IMR-90 (cell line): ENCODE measurements around the gene PRKACG. TPM values are rescaled to one million over a fixed set of nuclear protein-coding genes. Genes with fewer than 3 reads are reported as not detected.

ENCODE experiments used
- ATAC-seq: fragments of 200-7000 bp; cut with Tn5 transposase; 2 replicates; pipeline ENCODE4 v1.9.1; 2020; ENCODE audit warnings: low read depth, mild to moderate bottlenecking, moderate library complexity
- BruUV-seq: library from RNA; stranded (reverse); fragments of 400-500 nt; replicated peaks from 2 replicates; lab custom pipeline; 2021; lab: Mats Ljungman, UMichigan
- CTCF ChIA-PET: fragments of 300-600 bp; formaldehyde crosslinking; extraction: SDS; loops from one replicate; lab custom pipeline; 2021; ENCODE audit warnings: antibody characterized with exemption; lab: Yijun Ruan, JAX
- POLR2A ChIA-PET: fragments of 300-600 bp; sonication (Branson Sonifier 250); formaldehyde crosslinking; loops from one replicate; lab custom pipeline; 2022; ENCODE audit warnings: antibody characterized with exemption; ENCODE audit not compliant: unreplicated experiment; lab: Charles Lee
- DNase-seq: peaks from one replicate; pipeline ENCODE4 v3.0.0; 2013
- H2AFZ ChIP-seq: replicated peaks from 2 replicates; pipeline ENCODE3; 2013; ENCODE audit warnings: low read length, mild to moderate bottlenecking; ENCODE audit not compliant: poor library complexity
- H2AK5ac ChIP-seq: 2 replicates; pipeline ENCODE4 v1.6.1; 2013; ENCODE audit warnings: low read depth, low read length, inconsistent platforms
- H2AK9ac ChIP-seq: replicated peaks from 2 replicates; pipeline ENCODE3; 2013; ENCODE audit warnings: mild to moderate bottlenecking, low read depth, low read length, moderate library complexity; ENCODE audit not compliant: poor library complexity
- H2BK120ac ChIP-seq: 2 replicates; pipeline ENCODE4 v1.6.1; 2013; ENCODE audit warnings: low read depth, low read length, inconsistent platforms
- H2BK15ac ChIP-seq: 3 replicates; pipeline ENCODE4 v1.6.1; 2013; ENCODE audit warnings: low read depth, low read length, inconsistent platforms
- H2BK20ac ChIP-seq: 2 replicates; pipeline ENCODE4 v1.6.1; 2013; ENCODE audit warnings: low read depth, mild to moderate bottlenecking, inconsistent platforms, low read length, moderate library complexity
- H2BK5ac ChIP-seq: 2 replicates; pipeline ENCODE4 v1.6.1; 2013; ENCODE audit warnings: mild to moderate bottlenecking, low read depth, low read length, inconsistent platforms; ENCODE audit not compliant: poor library complexity, severe bottlenecking
- H3K14ac ChIP-seq: replicated peaks from 2 replicates; pipeline ENCODE4 v1.6.1; 2013; ENCODE audit warnings: low read depth, low read length, inconsistent platforms
- H3K18ac ChIP-seq: 2 replicates; pipeline ENCODE4 v1.6.1; 2013; ENCODE audit warnings: low read depth, low read length, control low read depth
- H3K23ac ChIP-seq: 2 replicates; pipeline ENCODE4 v1.6.1; 2013; ENCODE audit warnings: low read depth, low read length, inconsistent platforms
- H3K27ac ChIP-seq: 2 replicates; pipeline ENCODE4 v1.5.1; 2013; ENCODE audit warnings: mild to moderate bottlenecking, control low read depth, low read length; ENCODE audit not compliant: insufficient read depth
- H3K27me3 ChIP-seq: 2 replicates; pipeline ENCODE4 v1.6.1; 2013; ENCODE audit warnings: low read length; ENCODE audit not compliant: control insufficient read depth, insufficient read depth
- H3K36me3 ChIP-seq: 2 replicates; pipeline ENCODE4 v1.6.1; 2013; ENCODE audit warnings: low read length, mixed read lengths; ENCODE audit not compliant: control insufficient read depth, insufficient read depth
- H3K4ac ChIP-seq: 2 replicates; pipeline ENCODE4 v1.6.1; 2013; ENCODE audit warnings: low read depth, low read length, inconsistent platforms
- H3K4me1 ChIP-seq: 2 replicates; pipeline ENCODE4 v1.6.1; 2013; ENCODE audit warnings: low read length, mixed read lengths; ENCODE audit not compliant: control insufficient read depth, insufficient read depth
- H3K4me2 ChIP-seq: 2 replicates; pipeline ENCODE4 v1.6.1; 2013; ENCODE audit warnings: low read depth, mild to moderate bottlenecking, control low read depth, low read length, moderate library complexity
- H3K4me3 ChIP-seq: 2 replicates; pipeline ENCODE4 v1.5.1; 2013; ENCODE audit warnings: low read depth, mild to moderate bottlenecking, control low read depth, low read length, moderate library complexity; ENCODE audit not compliant: insufficient read depth
- H3K56ac ChIP-seq: 2 replicates; pipeline ENCODE4 v1.6.1; 2013; ENCODE audit warnings: low read length, inconsistent platforms; ENCODE audit not compliant: insufficient read depth; ENCODE audit errors: extremely low read depth
- H3K79me1 ChIP-seq, 2 experiments: 2 replicates each; pipeline ENCODE4 v1.6.1; 2013; ENCODE audit warnings: low read length in 2 of 2, inconsistent platforms in 1 of 2, low read depth in 1 of 2
- H3K9ac ChIP-seq: 2 replicates; pipeline ENCODE4 v1.6.1; 2013; ENCODE audit warnings: low read depth, low read length, control low read depth
- H3K9me1 ChIP-seq: 2 replicates; pipeline ENCODE4 v1.6.1; 2013; ENCODE audit warnings: low read length, inconsistent platforms; ENCODE audit not compliant: insufficient read depth
- H3K9me3 ChIP-seq: 2 replicates; pipeline ENCODE4 v1.6.1; 2013; ENCODE audit warnings: low read length; ENCODE audit not compliant: control insufficient read depth, insufficient read depth
- H4K20me1 ChIP-seq: 2 replicates; pipeline ENCODE4 v1.6.1; 2013; ENCODE audit warnings: low read length, inconsistent platforms; ENCODE audit not compliant: insufficient read depth
- H4K5ac ChIP-seq: 2 replicates; pipeline ENCODE4 v1.6.1; 2013; ENCODE audit warnings: mild to moderate bottlenecking, low read depth, low read length, control low read depth
- H4K8ac ChIP-seq, 2 experiments: 2 replicates each; pipeline ENCODE4 v1.6.1; 2013; ENCODE audit warnings: low read depth in 2 of 2, low read length in 2 of 2, control low read depth in 1 of 2, inconsistent platforms in 1 of 2
- H4K91ac ChIP-seq: 2 replicates; pipeline ENCODE4 v1.6.1; 2013; ENCODE audit warnings: low read depth, low read length, inconsistent platforms; ENCODE audit not compliant: insufficient read depth
- BHLHE40 ChIP-seq: fragments of 150-350 bp; IDR thresholded peaks from 2 replicates; pipeline ENCODE4 v1.6.1; 2016; ENCODE audit warnings: mild to moderate bottlenecking, low read depth, low read length
- CHD1 ChIP-seq: IDR thresholded peaks from 2 replicates; pipeline ENCODE4 v1.6.1; 2012; ENCODE audit warnings: low read depth, low read length, improper control_type of control experiment
- CTCF ChIP-seq: conservative IDR thresholded peaks from 2 replicates; pipeline ENCODE4 v1.5.1; 2012; ENCODE audit warnings: mild to moderate bottlenecking, low read depth, low read length, improper control_type of control experiment
- ELK1 ChIP-seq: fragments of 150-350 bp; IDR thresholded peaks from 2 replicates; pipeline ENCODE4 v1.6.1; 2016; ENCODE audit warnings: low read depth, mild to moderate bottlenecking, low read length, moderate library complexity, borderline replicate concordance
- FOS ChIP-seq: fragments of 150-350 bp; IDR thresholded peaks from 2 replicates; pipeline ENCODE4 v1.6.1; 2016; ENCODE audit warnings: low read depth, low read length
- MAFK ChIP-seq: IDR thresholded peaks from 2 replicates; pipeline ENCODE4 v1.6.1; 2012; ENCODE audit warnings: low read depth, low read length, improper control_type of control experiment
- MAZ ChIP-seq: IDR thresholded peaks from 2 replicates; pipeline ENCODE4 v1.6.1; 2012; ENCODE audit warnings: low read depth, mild to moderate bottlenecking, low read length, improper control_type of control experiment, moderate library complexity, borderline replicate concordance
- MXI1 ChIP-seq: IDR thresholded peaks from 2 replicates; pipeline ENCODE4 v1.6.1; 2012; ENCODE audit warnings: low read depth, mild to moderate bottlenecking, low read length, moderate library complexity, borderline replicate concordance
- NFE2L2 ChIP-seq: fragments of 150-350 bp; IDR thresholded peaks from 2 replicates; pipeline ENCODE4 v1.6.1; 2016; ENCODE audit warnings: low read depth, mild to moderate bottlenecking, low read length
- RCOR1 ChIP-seq: IDR thresholded peaks from 2 replicates; pipeline ENCODE4 v1.6.1; 2012; ENCODE audit warnings: mild to moderate bottlenecking, low read length, improper control_type of control experiment; ENCODE audit not compliant: insufficient replicate concordance
- RFX5 ChIP-seq: IDR thresholded peaks from 2 replicates; pipeline ENCODE4 v1.8.0; 2012; ENCODE audit warnings: low read depth, mild to moderate bottlenecking, low read length, moderate library complexity
- SMC3 ChIP-seq: fragments of 150-350 bp; IDR thresholded peaks from 2 replicates; pipeline ENCODE4 v1.6.1; 2016; ENCODE audit warnings: low read depth, mild to moderate bottlenecking, antibody characterized with exemption, low read length, moderate library complexity
- USF2 ChIP-seq: fragments of 150-350 bp; IDR thresholded peaks from 2 replicates; pipeline ENCODE4 v1.6.1; 2017; ENCODE audit warnings: mild to moderate bottlenecking, antibody characterized with exemption, low read length, low read depth
- WGBS, 2 experiments: methylation state at CpG; one replicate each; pipeline versions ENCODE4 v1.1.5 to v1.1.7; 2013; ENCODE audit warnings: missing lambda C conversion rate in 2 of 2; ENCODE audit not compliant: insufficient read length in 1 of 2; ENCODE audit errors: extremely low coverage in 2 of 2; 5-methylcytosine and 5-hydroxymethylcytosine counted together
- dilution Hi-C: fragments of 300-500 bp; cut with HindIII; formaldehyde crosslinking; loops from one replicate; pipeline ENCODE4 v1.14.3; 2018; ENCODE audit warnings: low sequenced_read_pairs; ENCODE audit not compliant: unreplicated experiment
- in situ Hi-C: fragments of 300-500 bp; cut with MboI; formaldehyde crosslinking; loops from 3 replicates; pipeline ENCODE4 v1.14.3; 2019; ENCODE audit warnings: low sequenced_read_pairs, inconsistent platforms, mixed read lengths
- intact Hi-C: fragments of 100-400 bp; cut with micrococcal nuclease; formaldehyde crosslinking; loops from 2 replicates; pipeline ENCODE4 v1.10.0; 2022
- polyA plus RNA-seq, 3 experiments: library from polyadenylated mRNA; depleted of rRNA; stranded (reverse); fragments of >200 nt; gene quantifications; 2 replicates each; pipeline ENCODE4 v1.2.3, GENCODE V29; 2012; ENCODE audit warnings: low replicate concordance in 1 of 3
- total RNA-seq: library from RNA; depleted of rRNA; stranded (reverse); fragments of >200 nt; gene quantifications from 2 replicates; pipeline ENCODE4 v1.2.3, GENCODE V29; 2012

PRKACG gene
- total and polyA plus RNA-seq, 2 of the 4 experiments (the other 2 are of a cell fraction): not detected

- POLR2A ChIA-PET: no interaction called here
- dilution Hi-C loops: no loop called here
Measured at GRCh38 chr9:69045821-69046220, 31.9 kb upstream of the PRKACG start.

More at GRCh38 chr9:69045821-69046220, 31.9 kb upstream of the PRKACG start:
- no peak overlapping the region for H3K4me3 ChIP-seq
- no peak overlapping the region for H2BK15ac ChIP-seq
- TF ChIP-seq RCOR1 (no peak), MXI1 (no peak), BHLHE40 (no peak), CTCF (no peak), MAZ (no peak), ELK1 (no peak), SMC3 (no peak), MAFK (no peak), NFE2L2 (no peak), USF2 (no peak), FOS (no peak), CHD1 (no peak), RFX5 (no peak)
- ATAC-seq (no peak), DNase-seq (no peak)
- no peak overlapping the region for H2BK20ac ChIP-seq
- H3K27me3 ChIP-seq: no peaks in the 10 kb centered on the region
- intact Hi-C loops (no loop called here), in situ Hi-C loops (no loop called here)
- H3K9ac ChIP-seq: no peak overlapping the region
- H4K8ac ChIP-seq: no peak overlapping the region
- no peak overlapping the region for H3K4ac ChIP-seq
- H3K27ac ChIP-seq: no peak overlapping the region
- CTCF ChIA-PET: interaction anchor here (0.9 kb wide), 1 partner anchor 147 kb away, joined by 5 read pairs; no protein-coding TSS in a partner anchor
- peaks cover 16% of the 10 kb centered on the region for H3K36me3 ChIP-seq
- H2BK5ac ChIP-seq: no peak overlapping the region
- H3K4me1 ChIP-seq: peaks cover 8% of the 10 kb centered on the region
- no TSS peak for BruUV-seq
- no peak overlapping the region for H3K56ac ChIP-seq
- WGBS, 2 experiments: 82% methylated on average over 2 of the region's 4 CpGs; no CpG with 5 or more reads in 1 of the 2 experiments
- H2BK120ac ChIP-seq: no peak overlapping the region
- H3K9me1 ChIP-seq: no peaks in the 10 kb centered on the region; the same call in 1 of the 2 replicates
- H3K23ac ChIP-seq: no peak overlapping the region
- no peak overlapping the region for H4K5ac ChIP-seq
- no peaks in the 10 kb centered on the region for H3K9me3 ChIP-seq
- no peak overlapping the region for H3K4me2 ChIP-seq
- no peak overlapping the region for H2AK5ac ChIP-seq
- no peak overlapping the region for H3K18ac ChIP-seq
- H4K20me1 ChIP-seq: no peaks in the 10 kb centered on the region; the same call in 1 of the 2 replicates
- H4K91ac ChIP-seq: no peak overlapping the region
- H2AK9ac ChIP-seq: no peak overlapping the region
- no peak overlapping the region for H2AFZ ChIP-seq
- no peak overlapping the region for H3K14ac ChIP-seq
- H3K79me1 ChIP-seq: peaks cover 8 to 23% of the 10 kb centered on the region in 2 experiments
